Neural progenitor cell (in vitro differentiated cells): Measurements from ENCODE around the gene VAPB.

Source experiments
- EZH2phosphoT487 ChIP-seq: fragments of 200-600 bp; sonication (generic); IDR thresholded peaks from 2 replicates; pipeline ENCODE4 v1.6.1; 2017; ENCODE audit warnings: antibody characterized with exemption
- TF ChIP-seq, protein P1 (sequence below): fragments of 200-600 bp; sonication (generic); IDR thresholded peaks from 2 replicates; pipeline ENCODE4 v1.5.1; 2017; ENCODE audit warnings: antibody characterized with exemption, mild to moderate bottlenecking

DNA sequence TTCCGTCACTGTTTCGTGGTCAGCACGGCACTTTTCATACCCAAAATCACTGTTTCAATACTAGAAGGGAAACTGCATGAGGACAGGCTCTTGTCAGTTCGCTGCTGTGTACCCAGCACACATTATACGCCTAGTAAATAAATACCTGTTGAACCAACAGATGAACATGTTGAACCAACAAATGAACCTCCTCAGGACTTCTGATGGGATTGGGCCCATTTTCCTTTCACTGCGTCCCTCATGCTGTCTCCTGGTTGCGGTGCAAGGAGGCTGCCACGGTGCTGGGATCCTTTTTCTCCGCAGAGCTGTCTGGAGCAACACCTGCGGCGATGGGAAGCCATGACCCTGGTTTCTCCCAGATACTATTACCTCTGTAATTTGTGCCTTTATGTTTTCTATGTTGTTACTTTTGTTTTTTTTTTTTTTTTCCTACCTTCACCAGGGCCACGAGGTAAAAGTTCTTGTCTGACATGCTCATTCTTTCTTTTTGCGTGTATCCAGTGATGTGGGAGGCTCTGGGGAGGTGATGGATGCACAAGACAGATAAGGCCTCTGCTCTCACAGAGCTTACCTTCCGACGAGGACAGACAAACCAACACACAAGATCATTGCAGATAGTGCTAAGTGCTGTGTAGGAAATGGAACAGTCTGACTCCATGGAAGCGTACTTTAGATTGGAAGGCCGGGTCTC lies 1.1 kb downstream of the VAPB start:
- TF ChIP-seq EZH2phosphoT487, result no peak
- TF ChIP-seq, protein P1, sequence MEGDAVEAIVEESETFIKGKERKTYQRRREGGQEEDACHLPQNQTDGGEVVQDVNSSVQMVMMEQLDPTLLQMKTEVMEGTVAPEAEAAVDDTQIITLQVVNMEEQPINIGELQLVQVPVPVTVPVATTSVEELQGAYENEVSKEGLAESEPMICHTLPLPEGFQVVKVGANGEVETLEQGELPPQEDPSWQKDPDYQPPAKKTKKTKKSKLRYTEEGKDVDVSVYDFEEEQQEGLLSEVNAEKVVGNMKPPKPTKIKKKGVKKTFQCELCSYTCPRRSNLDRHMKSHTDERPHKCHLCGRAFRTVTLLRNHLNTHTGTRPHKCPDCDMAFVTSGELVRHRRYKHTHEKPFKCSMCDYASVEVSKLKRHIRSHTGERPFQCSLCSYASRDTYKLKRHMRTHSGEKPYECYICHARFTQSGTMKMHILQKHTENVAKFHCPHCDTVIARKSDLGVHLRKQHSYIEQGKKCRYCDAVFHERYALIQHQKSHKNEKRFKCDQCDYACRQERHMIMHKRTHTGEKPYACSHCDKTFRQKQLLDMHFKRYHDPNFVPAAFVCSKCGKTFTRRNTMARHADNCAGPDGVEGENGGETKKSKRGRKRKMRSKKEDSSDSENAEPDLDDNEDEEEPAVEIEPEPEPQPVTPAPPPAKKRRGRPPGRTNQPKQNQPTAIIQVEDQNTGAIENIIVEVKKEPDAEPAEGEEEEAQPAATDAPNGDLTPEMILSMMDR, result no peak
